Gastroesophageal sphincter (tissue), 3 donors: ENCODE data around the gene FCHO1.

Experiments
- CTCF ChIP-seq, 4 experiments: fragments of 200-600 bp in 2 of 4; fragments of 450-650 bp in 2 of 4; sonication (generic) in 1 of 4; IDR thresholded peaks; one replicate each; pipeline ENCODE4 v1.5.1; 2017 to 2019; ENCODE audit warnings: antibody characterized with exemption in 4 of 4, mild to moderate bottlenecking in 2 of 4, moderate library complexity in 2 of 4
- EP300 ChIP-seq: sonication (generic); formaldehyde crosslinking; IDR thresholded peaks from one replicate; pipeline ENCODE4 v1.6.1; 2017; ENCODE audit warnings: antibody characterized with exemption, mild to moderate bottlenecking
- POLR2A ChIP-seq, 2 donors: fragments of 450-650 bp; IDR thresholded peaks; one replicate each; pipeline ENCODE4 v1.6.1; 2017; ENCODE audit warnings: antibody characterized with exemption in 2 of 2, mild to moderate bottlenecking in 2 of 2, moderate library complexity in 1 of 2
- POLR2AphosphoS5 ChIP-seq: sonication (generic); formaldehyde crosslinking; IDR thresholded peaks from one replicate; pipeline ENCODE4 v1.6.1; 2017; ENCODE audit warnings: antibody characterized with exemption

GRCh38 chr19:17711851-17712250, 39.4 kb upstream of the FCHO1 start:
- TF ChIP-seq CTCF (IDR thresholded peaks at IDR 0.05) (no peak), POLR2AphosphoS5 (no peak), POLR2A (IDR thresholded peaks at IDR 0.05) (no peak), EP300 (no peak)
